Measurements from ENCODE around the gene CHRNE. TPM values are rescaled to one million over a fixed set of nuclear protein-coding genes. Genes with fewer than 3 reads are reported as not detected.
"Not testable (repeated sequence)": the region's sequence is repeated elsewhere in the genome, so short reads cannot be mapped to it uniquely, and the experiment has no call there.

CHRNE gene
- total RNA-seq, 2 experiments from 2014 or later: 0.40 to 0.41 TPM

GRCh38 chr17:4937553-4937952 is 34.7 kb upstream of the CHRNE start:
- Mint-ChIP-seq H3K9me3 (ENCODE audit: low read depth) (no peaks in the 10 kb centered on the region), H3K36me3 (peaks cover 47% of the 10 kb centered on the region), H3K4me3 (no peak overlapping the region), H3K27me3 (no peaks in the 10 kb centered on the region), H3K27ac (no peak overlapping the region), H3K4me1 (peaks cover 54% of the 10 kb centered on the region)
- ATAC-seq: no peak
- CTCF ChIA-PET: interaction anchor here (1.5 kb wide), 1 partner anchor 50 kb away, joined by 5 read pairs; the partner anchor contains the start of gene CAMTA2
- no peak for DNase-seq

GRCh38 chr17:4936436-4936835 is 33.5 kb upstream of the CHRNE start:
- CTCF ChIA-PET: interaction anchor here (0.6 to 1.5 kb wide), 4 partner anchors 14 to 235 kb away, joined by 3 to 5 read pairs (median 4); partner anchors contain the start of genes CAMTA2 and CHRNE
- H3K4me3 Mint-ChIP-seq: no peak overlapping the region
- ATAC-seq: no peak
- peaks cover 45% of the 10 kb centered on the region for H3K4me1 Mint-ChIP-seq
- H3K27ac Mint-ChIP-seq: peak overlapping the region; percentile 42
- H3K27me3 Mint-ChIP-seq: no peaks in the 10 kb centered on the region
- H3K36me3 Mint-ChIP-seq: peaks cover 36% of the 10 kb centered on the region
- no peaks in the 10 kb centered on the region for H3K9me3 Mint-ChIP-seq (ENCODE audit: low read depth)
- DNase-seq: no peak

- Mint-ChIP-seq H3K27me3 (no peaks in the 10 kb centered on the region), H3K27ac (no peak overlapping the region), H3K4me3 (no peak overlapping the region), H3K36me3 (peaks cover 32% of the 10 kb centered on the region), H3K4me1 (peaks cover 45% of the 10 kb centered on the region), H3K9me3 (ENCODE audit: low read depth) (no peaks in the 10 kb centered on the region)
- CTCF ChIA-PET: interaction anchor here (0.9 to 1.5 kb wide), 3 partner anchors 13 to 33 kb away, joined by 3 to 5 read pairs (median 3); partner anchors contain the start of gene CHRNE
- DNase-seq (no peak), ATAC-seq (no peak)
Observed at GRCh38 chr17:4935650-4936049, 32.8 kb upstream of the CHRNE start.

- DNase-seq (no peak), ATAC-seq (peak; percentile 32)
- no peaks in the 10 kb centered on the region for H3K27me3 Mint-ChIP-seq
- no peaks in the 10 kb centered on the region for H3K9me3 Mint-ChIP-seq (ENCODE audit: low read depth)
- H3K36me3 Mint-ChIP-seq: peaks cover 29% of the 10 kb centered on the region
- H3K4me1 Mint-ChIP-seq: peaks cover 45% of the 10 kb centered on the region
- H3K4me3 Mint-ChIP-seq: no peak overlapping the region
- H3K27ac Mint-ChIP-seq: peak overlapping the region; percentile 65
- CTCF ChIA-PET: interaction anchor here (0.8 to 1.3 kb wide), 2 partner anchors 25 to 31 kb away, joined by 3 to 7 read pairs; partner anchors contain the start of gene CHRNE
Observed at GRCh38 chr17:4934173-4934979, 31.5 kb upstream of the CHRNE start.

GRCh38 chr17:4933646-4934045 is 30.7 kb upstream of the CHRNE start:
- Mint-ChIP-seq H3K4me1 (peaks cover 39% of the 10 kb centered on the region), H3K27ac (peak overlapping the region; percentile 65), H3K27me3 (no peaks in the 10 kb centered on the region), H3K4me3 (no peak overlapping the region), H3K36me3 (peaks cover 26% of the 10 kb centered on the region), H3K9me3 (ENCODE audit: low read depth) (no peaks in the 10 kb centered on the region)
- no peak for ATAC-seq
- CTCF ChIA-PET: interaction anchor here (0.8 to 1.3 kb wide), 2 partner anchors 24 to 30 kb away, joined by 3 to 7 read pairs; partner anchors contain the start of gene CHRNE
- no peak for DNase-seq

- ATAC-seq: no peak
- Mint-ChIP-seq H3K4me1 (peaks cover 35% of the 10 kb centered on the region), H3K9me3 (ENCODE audit: low read depth) (no peaks in the 10 kb centered on the region), H3K27ac (no peak overlapping the region), H3K27me3 (no peaks in the 10 kb centered on the region), H3K36me3 (peaks cover 18% of the 10 kb centered on the region), H3K4me3 (no peak overlapping the region)
- no peak for DNase-seq
- CTCF ChIA-PET: interaction anchor here (1.2 kb wide), 1 partner anchor 23 kb away, joined by 4 read pairs; no protein-coding TSS in a partner anchor
Observed at GRCh38 chr17:4932756-4933155, 29.9 kb upstream of the CHRNE start.

GRCh38 chr17:4931963-4932362 is 29.1 kb upstream of the CHRNE start, which contains the start of gene GP1BA:
Gene GP1BA, plus strand, starts transcription at chr17:4932277. Its CDS starts 328 bp downstream, at chr17:4932605.
- H3K9me3 Mint-ChIP-seq (ENCODE audit: low read depth): no peaks in the 10 kb centered on the region
- DNase-seq (no peak), ATAC-seq (no peak)
- no peak within 1 kb of the TSS for H3K4me3 Mint-ChIP-seq
- no peak within 1 kb of the TSS for H3K27ac Mint-ChIP-seq
- CTCF ChIA-PET: no interaction called here
- H3K4me1 Mint-ChIP-seq: peaks cover 31% of the 10 kb centered on the region
- H3K27me3 Mint-ChIP-seq: no peaks in the 10 kb centered on the region
- H3K36me3 Mint-ChIP-seq: peaks cover 15% of the 10 kb centered on the region

GRCh38 chr17:4928881-4929280 is 26.0 kb upstream of the CHRNE start:
- H3K9me3 Mint-ChIP-seq (ENCODE audit: low read depth): no peaks in the 10 kb centered on the region
- no peak for DNase-seq
- H3K27me3 Mint-ChIP-seq: no peaks in the 10 kb centered on the region
- no peak for ATAC-seq
- no peak overlapping the region for H3K4me3 Mint-ChIP-seq
- peaks cover 6% of the 10 kb centered on the region for H3K4me1 Mint-ChIP-seq
- H3K36me3 Mint-ChIP-seq: peaks cover 7% of the 10 kb centered on the region
- CTCF ChIA-PET: no interaction called here
- no peak overlapping the region for H3K27ac Mint-ChIP-seq

- H3K27me3 Mint-ChIP-seq; H3K9me3 Mint-ChIP-seq (ENCODE audit: low read depth); ATAC-seq; H3K4me3 Mint-ChIP-seq; H3K4me1 Mint-ChIP-seq; DNase-seq; H3K27ac Mint-ChIP-seq; H3K36me3 Mint-ChIP-seq: not testable (repeated sequence)
- CTCF ChIA-PET: interaction anchor here (0.8 to 1.9 kb wide), 2 partner anchors 13 to 17 kb away, joined by 3 to 4 read pairs; partner anchors contain the start of genes RNF167 and SLC25A11
Observed at GRCh38 chr17:4926577-4927335, 23.9 kb upstream of the CHRNE start.

GRCh38 chr17:4921320-4921719 is 18.4 kb upstream of the CHRNE start:
- Mint-ChIP-seq H3K27me3 (no peaks in the 10 kb centered on the region), H3K4me1 (no peaks in the 10 kb centered on the region), H3K27ac (no peak overlapping the region), H3K9me3 (ENCODE audit: low read depth) (no peaks in the 10 kb centered on the region), H3K36me3 (peaks cover 2% of the 10 kb centered on the region), H3K4me3 (no peak overlapping the region)
- DNase-seq: no peak
- no peak for ATAC-seq
- CTCF ChIA-PET: interaction anchor here (2.4 kb wide), 1 partner anchor 12 kb away, joined by 12 read pairs; no protein-coding TSS in a partner anchor

GRCh38 chr17:4920351-4921048 is 17.6 kb upstream of the CHRNE start:
- CTCF ChIA-PET: interaction anchor here (1.4 to 2.4 kb wide), 2 partner anchors 11 to 20 kb away, joined by 3 to 12 read pairs; partner anchors contain the start of genes RNF167 and SLC25A11
- H3K9me3 Mint-ChIP-seq (ENCODE audit: low read depth): no peaks in the 10 kb centered on the region
- ATAC-seq (no peak), DNase-seq (no peak)
- no peaks in the 10 kb centered on the region for H3K27me3 Mint-ChIP-seq
- H3K27ac Mint-ChIP-seq: no peak overlapping the region
- no peaks in the 10 kb centered on the region for H3K4me1 Mint-ChIP-seq
- peaks cover 2% of the 10 kb centered on the region for H3K36me3 Mint-ChIP-seq
- no peak overlapping the region for H3K4me3 Mint-ChIP-seq

- no peak for ATAC-seq
- H3K27me3 Mint-ChIP-seq: no peaks in the 10 kb centered on the region
- H3K4me1 Mint-ChIP-seq: no peaks in the 10 kb centered on the region
- H3K9me3 Mint-ChIP-seq (ENCODE audit: low read depth): no peaks in the 10 kb centered on the region
- no peak overlapping the region for H3K27ac Mint-ChIP-seq
- CTCF ChIA-PET: interaction anchor here (0.6 to 2.4 kb wide), 3 partner anchors 11 to 438 kb away, joined by 3 to 12 read pairs (median 4); partner anchors contain the start of genes RNF167 and SLC25A11
- H3K36me3 Mint-ChIP-seq: peaks cover 2% of the 10 kb centered on the region
- no peak for DNase-seq
- H3K4me3 Mint-ChIP-seq: no peak overlapping the region
Observed at GRCh38 chr17:4919511-4920047, 16.7 kb upstream of the CHRNE start.
